ENCODE data around the gene MYEOV. TPM values are rescaled to one million over a fixed set of nuclear protein-coding genes. Genes with fewer than 3 reads are reported as not detected.

The MYEOV gene
- total and polyA plus RNA-seq, 2 of the 8 experiments (the other 6 are each of a cell fraction or from before 2014, with no cell fraction given), result 0.44 to 0.67 TPM

DNA sequence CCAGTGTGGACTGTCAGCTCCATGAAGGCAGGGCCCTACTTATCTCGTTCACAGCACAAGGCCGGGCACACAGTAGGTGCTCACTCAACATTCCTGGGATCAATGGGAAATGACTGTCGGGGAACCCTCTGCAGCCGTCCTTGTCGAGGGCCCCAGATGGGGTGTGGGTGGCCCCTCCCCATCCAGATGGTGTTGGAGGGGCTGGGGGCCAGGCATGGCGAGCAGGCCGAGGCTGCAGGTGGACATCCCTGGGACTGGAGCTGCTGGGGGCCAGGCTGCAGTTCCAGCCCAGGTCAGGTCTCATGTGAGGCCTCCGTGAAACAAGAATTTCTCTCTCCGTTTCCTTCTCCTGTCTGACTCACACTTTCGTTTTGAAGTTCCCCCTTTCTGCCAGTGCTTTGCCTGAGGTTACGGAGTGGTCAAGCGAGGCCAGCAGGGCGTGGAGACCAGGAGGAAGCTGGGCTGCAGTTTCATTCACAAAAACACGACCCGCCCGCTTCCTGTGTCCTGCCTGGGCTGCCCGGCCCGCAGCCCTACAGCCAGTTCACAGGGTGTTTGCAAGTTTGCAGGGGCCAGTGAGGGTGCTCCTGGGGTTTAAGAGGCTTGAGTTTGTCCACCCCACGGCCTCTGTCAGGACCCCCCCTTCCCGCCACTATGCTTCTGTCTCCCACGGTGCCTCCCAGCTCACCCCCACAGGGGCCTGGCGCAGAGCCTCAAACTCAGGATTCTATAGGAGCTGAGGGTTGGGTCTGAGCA, 4.5 kb downstream of the MYEOV start:
- Histone ChIP-seq H3K27me3 (replicated peaks in 1 of 4; ENCODE audit: control insufficient read depth in 3 of 4, extremely low read depth in 1 of 4, insufficient read depth in 3 of 4, low read length in 3 of 4) (no peaks in the 10 kb centered on the region; a peak in 1 of 7 replicates), H3K9ac (replicated peaks in 1 of 4; ENCODE audit: extremely low read depth in 1 of 4, low read depth in 3 of 4, low read length in 3 of 4) (no peak overlapping the region; a peak in 1 of 7 replicates), H3K9me3 (ENCODE audit: insufficient read depth in 2 of 2, low read depth in 1 of 2, low read length in 1 of 2) (no peaks in the 10 kb centered on the region), H3K79me2 (ENCODE audit: control insufficient read depth in 1 of 2, insufficient read depth in 2 of 2, low read length in 2 of 2) (no peaks in the 10 kb centered on the region), H2AFZ (ENCODE audit: low read length) (no peak overlapping the region; the same call in 1 of the 2 replicates), H3K18ac (ENCODE audit: extremely low read depth, low read length) (no peak overlapping the region), H2BK15ac (ENCODE audit: low read length) (no peak overlapping the region), H4K5ac (ENCODE audit: insufficient read length, low read depth, low read length) (no peak overlapping the region), H4K8ac (ENCODE audit: extremely low read depth, insufficient read depth, low read length) (peak overlapping the region; percentile 57), H2BK20ac (ENCODE audit: low read length) (no peak overlapping the region), H2BK5ac (ENCODE audit: low read depth, low read length) (0 out of 2 replicates have a peak overlapping the region, but pooled peaks have one; percentile 52), H3K27ac (ENCODE audit: low read depth, low read length) (no peak overlapping the region), H3K4me3 (ENCODE audit: extremely low read depth in 1 of 4, insufficient read depth in 2 of 4, low read depth in 3 of 4, low read length in 4 of 4) (no peak overlapping the region), H3K36me3 (ENCODE audit: control insufficient read depth in 2 of 4, insufficient read depth in 4 of 4, low read length in 3 of 4) (no peaks in the 10 kb centered on the region), H3K4me1 (replicated peaks in 1 of 4; ENCODE audit: control insufficient read depth in 3 of 4, insufficient read depth in 4 of 4, low read length in 3 of 4) (no peaks in the 10 kb centered on the region; a peak in 1 of 7 replicates), H3K23me2 (ENCODE audit: low read depth, low read length) (peaks cover 2% of the 10 kb centered on the region; the same call in 1 of the 2 replicates), H3K4ac (replicated peaks; ENCODE audit: insufficient read length, low read depth, low read length) (no peak overlapping the region), H2BK12ac (ENCODE audit: low read depth, low read length) (no peak overlapping the region), H3K4me2 (ENCODE audit: insufficient read depth in 1 of 2, low read depth in 2 of 2, low read length in 2 of 2) (no peak overlapping the region), H2AK5ac (ENCODE audit: low read depth, low read length) (no peak overlapping the region; the same call in 1 of the 2 replicates), H3K23ac (ENCODE audit: insufficient read length) (no peak overlapping the region), H3K14ac (ENCODE audit: insufficient read length) (no peak overlapping the region), H2BK120ac (replicated peaks; ENCODE audit: low read depth, low read length) (no peak overlapping the region), H3K56ac (replicated peaks; ENCODE audit: insufficient read length, low read depth, low read length) (no peak overlapping the region), H4K91ac (replicated peaks; ENCODE audit: insufficient read length, low read length) (no peak overlapping the region), H3K79me1 (ENCODE audit: low read depth, low read length) (no peaks in the 10 kb centered on the region), H4K20me1 (replicated peaks in 1 of 2; ENCODE audit: control insufficient read depth in 1 of 2, insufficient read depth in 2 of 2, low read length in 2 of 2) (no peaks in the 10 kb centered on the region)
- WGBS, 2 experiments (ENCODE audit: extremely low coverage in 1 of 2, insufficient coverage in 1 of 2, insufficient read length in 1 of 2, insufficient replicate concordance in 2 of 2, low coverage in 1 of 2, low lambda C conversion rate in 2 of 2, missing lambda C conversion rate in 1 of 2), result 89% methylated on average over 22 of the region's 22 CpGs; no CpG with 5 or more reads in 1 of the 2 experiments
- no peak for TF ChIP-seq RNF2 (IDR thresholded peaks at IDR 0.05; ENCODE audit: borderline replicate concordance, low read depth, low read length, missing control alignments, poor library complexity, severe bottlenecking)
- no peak for TF ChIP-seq BRCA1 (IDR thresholded peaks at IDR 0.05; ENCODE audit: low read depth, low read length)
- no peak for TF ChIP-seq GTF2F1 (IDR thresholded peaks at IDR 0.05; ENCODE audit: borderline replicate concordance, low read depth, low read length)
- TF ChIP-seq, protein P1, sequence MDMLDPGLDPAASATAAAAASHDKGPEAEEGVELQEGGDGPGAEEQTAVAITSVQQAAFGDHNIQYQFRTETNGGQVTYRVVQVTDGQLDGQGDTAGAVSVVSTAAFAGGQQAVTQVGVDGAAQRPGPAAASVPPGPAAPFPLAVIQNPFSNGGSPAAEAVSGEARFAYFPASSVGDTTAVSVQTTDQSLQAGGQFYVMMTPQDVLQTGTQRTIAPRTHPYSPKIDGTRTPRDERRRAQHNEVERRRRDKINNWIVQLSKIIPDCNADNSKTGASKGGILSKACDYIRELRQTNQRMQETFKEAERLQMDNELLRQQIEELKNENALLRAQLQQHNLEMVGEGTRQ (IDR thresholded peaks at IDR 0.05; ENCODE audit: low read length), result no peak
- TF ChIP-seq POU5F1 (IDR thresholded peaks at IDR 0.05; ENCODE audit: low read depth, low read length), result no peak
- TF ChIP-seq SIRT6 (IDR thresholded peaks at IDR 0.05; ENCODE audit: low read length), result no peak
- no peak for TF ChIP-seq SP1 (IDR thresholded peaks at IDR 0.05; ENCODE audit: low read depth, low read length)
- TF ChIP-seq YY1 (IDR thresholded peaks at IDR 0.05; ENCODE audit: low read depth, low read length), result no peak
- no peak for TF ChIP-seq SRF (IDR thresholded peaks at IDR 0.05; ENCODE audit: low read depth, low read length)
- TF ChIP-seq EP300 (IDR thresholded peaks at IDR 0.05; ENCODE audit: borderline replicate concordance in 1 of 2, low read depth in 2 of 2, low read length in 2 of 2), result no peak
- POLR2A ChIA-PET (ENCODE audit: partially characterized antibody), result interaction anchor here (0.9 to 3.1 kb wide), 3 partner anchors 8 to 344 kb away, joined by 3 to 12 read pairs (median 5); no protein-coding TSS in a partner anchor
- CTCF ChIA-PET (ENCODE audit: partially characterized antibody), result interaction anchor here (0.7 to 2.0 kb wide), 5 partner anchors 14 to 196 kb away, joined by 3 to 7 read pairs (median 3); no protein-coding TSS in a partner anchor
- DNase-seq (ENCODE audit: low read depth in 1 of 2, low spot score in 2 of 2) (no peak), FAIRE-seq (no peak)

All from H1 (cell line).